ENCODE results near the gene CDH23.

DNA sequence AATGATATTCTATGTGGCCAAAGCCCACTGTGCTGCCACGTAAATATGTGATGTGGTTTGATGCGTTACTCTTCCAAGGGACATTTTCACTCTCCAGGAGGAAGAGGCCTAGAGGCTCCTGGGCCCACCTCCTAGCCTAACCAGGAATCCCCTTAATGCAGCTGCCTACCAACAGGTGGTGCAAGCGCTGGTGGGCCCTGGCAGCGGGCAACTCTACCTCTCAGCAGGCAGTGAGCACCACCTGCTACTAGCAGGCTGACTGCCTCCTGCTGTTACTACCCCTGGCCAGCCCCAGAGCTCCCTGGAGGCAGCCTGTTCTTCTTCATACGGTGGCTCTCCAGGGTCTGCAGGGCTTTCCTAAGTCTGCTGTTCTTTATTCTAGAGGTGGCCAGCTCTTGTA, 62.8 kb downstream of the CDH23 start:
- no peak for TF ChIP-seq ARNTL (CRISPR knock-in tag; IDR thresholded peaks at IDR 0.05; ENCODE audit: borderline replicate concordance, low read depth)
- no peak for TF ChIP-seq TOX (CRISPR knock-in tag; IDR thresholded peaks at IDR 0.05; ENCODE audit: borderline replicate concordance)
- no peak for TF ChIP-seq GLIS3 (CRISPR knock-in tag; IDR thresholded peaks at IDR 0.05)
- TF ChIP-seq PATZ1 (CRISPR knock-in tag; IDR thresholded peaks at IDR 0.05; ENCODE audit: borderline replicate concordance): no peak
- TF ChIP-seq CREB5 (CRISPR knock-in tag; IDR thresholded peaks at IDR 0.05; ENCODE audit: low read depth): no peak
- TF ChIP-seq ZNF70 (CRISPR knock-in tag; IDR thresholded peaks at IDR 0.05): no peak
- TF ChIP-seq ESRRG (CRISPR knock-in tag; IDR thresholded peaks at IDR 0.05): no peak
- no peak for TF ChIP-seq RARB (CRISPR knock-in tag; IDR thresholded peaks at IDR 0.05)
- TF ChIP-seq TCF4 (CRISPR knock-in tag; IDR thresholded peaks at IDR 0.05; ENCODE audit: borderline replicate concordance): no peak
